ENCODE measurements around the gene D2HGDH.
A peak's percentile ranks its signal among the peaks of the same experiment; 100 is the strongest.
"Not testable (repeated sequence)": the region's sequence is repeated elsewhere in the genome, so short reads cannot be mapped to it uniquely, and the experiment has no call there.

Gene D2HGDH

GRCh38 chr2:241728000-241728399, 6.4 kb upstream of the D2HGDH start:
- Histone ChIP-seq H3K4me1 (ENCODE audit: insufficient read depth, low read length) (no peaks in the 10 kb centered on the region), H3K36me3 (ENCODE audit: insufficient read depth, low read depth, low read length) (peaks cover 30% of the 10 kb centered on the region), H3K27ac (ENCODE audit: low read length) (no peak overlapping the region)

GRCh38 chr2:241728627-241729026, 5.8 kb upstream of the D2HGDH start:
- H3K27me3 ChIP-seq (ENCODE audit: insufficient read depth, low read length) = peaks cover 7% of the 10 kb centered on the region

More at GRCh38 chr2:241728000-241728399, 6.4 kb upstream of the D2HGDH start:
- H3K9me3 ChIP-seq (ENCODE audit: insufficient read depth, low read depth, low read length) = peaks cover 6% of the 10 kb centered on the region
- no peak overlapping the region for H3K9ac ChIP-seq (ENCODE audit: low read depth, low read length)
- no peak overlapping the region for H3K4me3 ChIP-seq (ENCODE audit: low read length)
- peaks cover 1% of the 10 kb centered on the region; the same call in 1 of the 2 replicates for H3K27me3 ChIP-seq (ENCODE audit: insufficient read depth, low read length)

GRCh38 chr2:241729868-241730267, 4.6 kb upstream of the D2HGDH start:
- no peaks in the 10 kb centered on the region for H3K9me3 ChIP-seq (ENCODE audit: insufficient read depth, low read depth, low read length)
- H3K36me3 ChIP-seq (ENCODE audit: insufficient read depth, low read depth, low read length) = peaks cover 13% of the 10 kb centered on the region; the same call in 1 of the 2 replicates

More at GRCh38 chr2:241728627-241729026, 5.8 kb upstream of the D2HGDH start:
- Histone ChIP-seq H3K4me1 (ENCODE audit: insufficient read depth, low read length) (no peaks in the 10 kb centered on the region), H3K9ac (ENCODE audit: low read depth, low read length) (no peak overlapping the region), H3K36me3 (ENCODE audit: insufficient read depth, low read depth, low read length) (peaks cover 23% of the 10 kb centered on the region; the same call in 1 of the 2 replicates), H3K9me3 (ENCODE audit: insufficient read depth, low read depth, low read length) (no peaks in the 10 kb centered on the region), H3K4me3 (ENCODE audit: low read length) (no peak overlapping the region), H3K27ac (ENCODE audit: low read length) (no peak overlapping the region)

GRCh38 chr2:241730671-241731293, 3.6 kb upstream of the D2HGDH start:
- H3K4me3 ChIP-seq (ENCODE audit: low read length) = no peak overlapping the region
- H3K27ac ChIP-seq (ENCODE audit: low read length) = no peak overlapping the region
- H3K9me3 ChIP-seq (ENCODE audit: insufficient read depth, low read depth, low read length) = no peaks in the 10 kb centered on the region
- peaks cover 11% of the 10 kb centered on the region for H3K27me3 ChIP-seq (ENCODE audit: insufficient read depth, low read length)
- H3K9ac ChIP-seq (ENCODE audit: low read depth, low read length) = no peak overlapping the region
- H3K4me1 ChIP-seq (ENCODE audit: insufficient read depth, low read length) = no peaks in the 10 kb centered on the region
- peaks cover 7% of the 10 kb centered on the region; the same call in 1 of the 2 replicates for H3K36me3 ChIP-seq (ENCODE audit: insufficient read depth, low read depth, low read length)

More at GRCh38 chr2:241729868-241730267, 4.6 kb upstream of the D2HGDH start:
- peaks cover 11% of the 10 kb centered on the region for H3K27me3 ChIP-seq (ENCODE audit: insufficient read depth, low read length)
- H3K4me3 ChIP-seq (ENCODE audit: low read length) = no peak overlapping the region
- no peak overlapping the region for H3K9ac ChIP-seq (ENCODE audit: low read depth, low read length)
- no peaks in the 10 kb centered on the region for H3K4me1 ChIP-seq (ENCODE audit: insufficient read depth, low read length)
- no peak overlapping the region for H3K27ac ChIP-seq (ENCODE audit: low read length)

- not testable (repeated sequence) for H3K27ac ChIP-seq (ENCODE audit: low read length); H3K4me3 ChIP-seq (ENCODE audit: low read length); H3K9ac ChIP-seq (ENCODE audit: low read depth, low read length); H3K36me3 ChIP-seq (ENCODE audit: insufficient read depth, low read depth, low read length); H3K4me1 ChIP-seq (ENCODE audit: insufficient read depth, low read length); H3K9me3 ChIP-seq (ENCODE audit: insufficient read depth, low read depth, low read length)
- peaks cover 11% of the 10 kb centered on the region for H3K27me3 ChIP-seq (ENCODE audit: insufficient read depth, low read length)
Measured at GRCh38 chr2:241732513-241733186, 1.8 kb upstream of the D2HGDH start.

- Histone ChIP-seq H3K4me1 (ENCODE audit: insufficient read depth, low read length) (no peaks in the 10 kb centered on the region), H3K27me3 (ENCODE audit: insufficient read depth, low read length) (peaks cover 11% of the 10 kb centered on the region), H3K36me3 (ENCODE audit: insufficient read depth, low read depth, low read length) (no peaks in the 10 kb centered on the region), H3K4me3 (ENCODE audit: low read length) (peak overlapping the region; percentile 61; the same call in 1 of the 2 replicates), H3K9me3 (ENCODE audit: insufficient read depth, low read depth, low read length) (no peaks in the 10 kb centered on the region), H3K27ac (ENCODE audit: low read length) (no peak overlapping the region), H3K9ac (ENCODE audit: low read depth, low read length) (no peak overlapping the region)
Measured at GRCh38 chr2:241733391-241734207, 831 bp upstream of the D2HGDH start.

GRCh38 chr2:241734208-241734466, 293 bp upstream of the D2HGDH start:
- Histone ChIP-seq H3K9me3 (ENCODE audit: insufficient read depth, low read depth, low read length) (no peaks in the 10 kb centered on the region), H3K36me3 (ENCODE audit: insufficient read depth, low read depth, low read length) (no peaks in the 10 kb centered on the region), H3K27me3 (ENCODE audit: insufficient read depth, low read length) (peaks cover 11% of the 10 kb centered on the region), H3K4me3 (ENCODE audit: low read length) (peak overlapping the region; percentile 61; the same call in 1 of the 2 replicates), H3K27ac (ENCODE audit: low read length) (no peak overlapping the region), H3K4me1 (ENCODE audit: insufficient read depth, low read length) (no peaks in the 10 kb centered on the region), H3K9ac (ENCODE audit: low read depth, low read length) (no peak overlapping the region)

- peaks cover 11% of the 10 kb centered on the region for H3K27me3 ChIP-seq (ENCODE audit: insufficient read depth, low read length)
- H3K9me3 ChIP-seq (ENCODE audit: insufficient read depth, low read depth, low read length) = no peaks in the 10 kb centered on the region
- H3K27ac ChIP-seq (ENCODE audit: low read length) = no peak overlapping the region
- no peak overlapping the region for H3K4me3 ChIP-seq (ENCODE audit: low read length)
- H3K9ac ChIP-seq (ENCODE audit: low read depth, low read length) = no peak overlapping the region
- H3K4me1 ChIP-seq (ENCODE audit: insufficient read depth, low read length) = no peaks in the 10 kb centered on the region
- H3K36me3 ChIP-seq (ENCODE audit: insufficient read depth, low read depth, low read length) = no peaks in the 10 kb centered on the region
Measured at GRCh38 chr2:241736111-241736510, 1.7 kb downstream of the D2HGDH start.

GRCh38 chr2:241738040-241738686, 3.7 kb downstream of the D2HGDH start:
- H3K27me3 ChIP-seq (ENCODE audit: insufficient read depth, low read length) = peaks cover 8% of the 10 kb centered on the region
- no peak overlapping the region for H3K9ac ChIP-seq (ENCODE audit: low read depth, low read length)
- H3K36me3 ChIP-seq (ENCODE audit: insufficient read depth, low read depth, low read length) = no peaks in the 10 kb centered on the region
- H3K4me1 ChIP-seq (ENCODE audit: insufficient read depth, low read length) = no peaks in the 10 kb centered on the region
- no peaks in the 10 kb centered on the region for H3K9me3 ChIP-seq (ENCODE audit: insufficient read depth, low read depth, low read length)
- H3K4me3 ChIP-seq (ENCODE audit: low read length) = no peak overlapping the region
- H3K27ac ChIP-seq (ENCODE audit: low read length) = no peak overlapping the region

GRCh38 chr2:241739177-241739576, 4.7 kb downstream of the D2HGDH start:
- no peaks in the 10 kb centered on the region for H3K9me3 ChIP-seq (ENCODE audit: insufficient read depth, low read depth, low read length)
- H3K27me3 ChIP-seq (ENCODE audit: insufficient read depth, low read length) = no peaks in the 10 kb centered on the region
- H3K27ac ChIP-seq (ENCODE audit: low read length) = no peak overlapping the region
- H3K9ac ChIP-seq (ENCODE audit: low read depth, low read length) = no peak overlapping the region
- H3K36me3 ChIP-seq (ENCODE audit: insufficient read depth, low read depth, low read length) = no peaks in the 10 kb centered on the region
- no peaks in the 10 kb centered on the region for H3K4me1 ChIP-seq (ENCODE audit: insufficient read depth, low read length)
- no peak overlapping the region for H3K4me3 ChIP-seq (ENCODE audit: low read length)

- H3K27me3 ChIP-seq (ENCODE audit: insufficient read depth, low read length) = no peaks in the 10 kb centered on the region
Measured at GRCh38 chr2:241739651-241740050, 5.2 kb downstream of the D2HGDH start.

More at GRCh38 chr2:241739651-241740050, 5.2 kb downstream of the D2HGDH start:
- no peaks in the 10 kb centered on the region for H3K9me3 ChIP-seq (ENCODE audit: insufficient read depth, low read depth, low read length)
- no peak overlapping the region for H3K4me3 ChIP-seq (ENCODE audit: low read length)
- peaks cover 2% of the 10 kb centered on the region; the same call in 1 of the 2 replicates for H3K36me3 ChIP-seq (ENCODE audit: insufficient read depth, low read depth, low read length)
- H3K9ac ChIP-seq (ENCODE audit: low read depth, low read length) = no peak overlapping the region
- no peak overlapping the region for H3K27ac ChIP-seq (ENCODE audit: low read length)
- no peaks in the 10 kb centered on the region for H3K4me1 ChIP-seq (ENCODE audit: insufficient read depth, low read length)
